B cell (primary cell): ENCODE results near the gene RSPRY1. TPM values are rescaled to one million over a fixed set of nuclear protein-coding genes. Genes with fewer than 3 reads are reported as not detected.
"Not testable (repeated sequence)": the region's sequence is repeated elsewhere in the genome, so short reads cannot be mapped to it uniquely, and the experiment has no call there.

ENCODE experiments used
- ATAC-seq: fragments of 200-7000 bp; cut with Tn5 transposase; one replicate; pipeline ENCODE4 v1.10.0; 2021; ENCODE audit warnings: low read depth, mild to moderate bottlenecking, moderate number of reproducible peaks, moderate library complexity
- CTCF ChIA-PET: fragments of 350-600 bp; sonication (Branson Sonifier 250); formaldehyde crosslinking; loops from one replicate; lab custom pipeline; 2021; ENCODE audit warnings: antibody characterized with exemption, inconsistent platforms; lab: Charles Lee
- POLR2A ChIA-PET: fragments of 350-600 bp; sonication (Branson Sonifier 250); formaldehyde crosslinking; loops from one replicate; lab custom pipeline; 2021; ENCODE audit warnings: antibody characterized with exemption; lab: Charles Lee
- DNase-seq: peaks from one replicate; pipeline ENCODE4 v3.0.0; 2013
- H2AFZ ChIP-seq: 2 replicates; pipeline ENCODE4 v1.6.1; 2012; ENCODE audit warnings: mild to moderate bottlenecking, low read depth, low read length; ENCODE audit not compliant: insufficient read depth, poor library complexity, severe bottlenecking
- H3K27ac ChIP-seq, 2 donors: 1 replicate in 1 of 2; 2 replicates in 1 of 2; pipeline ENCODE4 v1.5.1; 2012 to 2013; ENCODE audit warnings: low read length in 2 of 2, mild to moderate bottlenecking in 2 of 2, moderate library complexity in 1 of 2
- H3K27me3 ChIP-seq, 4 experiments: fragments of 200-600 bp in 1 of 4; sonication (generic) in 1 of 4; replicated peaks in 1 of 4; 1 replicate in 2 of 4; 2 replicates in 2 of 4; pipeline versions ENCODE4 v1.6.1 to v1.7.0; 2013 to 2016; ENCODE audit warnings: low read length in 3 of 4, mild to moderate bottlenecking in 2 of 4, mixed read lengths in 1 of 4, moderate library complexity in 1 of 4; ENCODE audit not compliant: insufficient read depth in 4 of 4, control insufficient read depth in 3 of 4; ENCODE audit errors: control extremely low read depth in 1 of 4
- H3K36me3 ChIP-seq, 2 experiments: replicated peaks in 1 of 2; 1 replicate in 1 of 2; 2 replicates in 1 of 2; pipeline versions ENCODE4 v1.6.1 to v1.7.1; 2013; ENCODE audit warnings: low read length in 1 of 2; ENCODE audit not compliant: insufficient read depth in 2 of 2, control insufficient read depth in 1 of 2; ENCODE audit errors: control extremely low read depth in 1 of 2, extremely low read depth in 1 of 2
- H3K4me1 ChIP-seq, 2 donors: fragments of 200-600 bp in 1 of 2; sonication (generic) in 1 of 2; 1 replicate in 1 of 2; 2 replicates in 1 of 2; pipeline versions ENCODE4 v1.5.1 to v1.6.1; 2013 to 2017; ENCODE audit warnings: low read length in 2 of 2; ENCODE audit not compliant: control insufficient read depth in 2 of 2, insufficient read depth in 2 of 2
- H3K4me2 ChIP-seq: replicated peaks from 2 replicates; pipeline ENCODE3; 2012; ENCODE audit warnings: mild to moderate bottlenecking, low read depth, low read length; ENCODE audit not compliant: poor library complexity, severe bottlenecking
- H3K4me3 ChIP-seq, 5 experiments: fragments of 200-600 bp in 1 of 5; sonication (generic) in 1 of 5; 1 replicate in 3 of 5; 2 replicates in 2 of 5; pipeline versions ENCODE4 v1.5.1 to v1.7.0; 2011 to 2016; ENCODE audit warnings: low read length in 4 of 5, mild to moderate bottlenecking in 4 of 5, low read depth in 2 of 5, control low read depth in 1 of 5, moderate library complexity in 1 of 5; ENCODE audit not compliant: insufficient read depth in 1 of 5; ENCODE audit errors: control extremely low read depth in 1 of 5, extremely low read depth in 1 of 5
- H3K79me2 ChIP-seq: fragments of 200-600 bp; sonication (generic); one replicate; pipeline ENCODE4 v1.6.0; 2016; ENCODE audit warnings: low read length; ENCODE audit not compliant: control insufficient read depth, insufficient read depth
- H3K9ac ChIP-seq: fragments of 200-600 bp; sonication (generic); 2 replicates; pipeline ENCODE4 v1.6.1; 2017; ENCODE audit warnings: mild to moderate bottlenecking, low read length, moderate library complexity
- H3K9me3 ChIP-seq, 3 donors: one replicate each; pipeline versions ENCODE4 v1.6.1 to v1.7.1; 2013; ENCODE audit warnings: low read length in 2 of 3; ENCODE audit not compliant: control insufficient read depth in 2 of 3, insufficient read depth in 1 of 3; ENCODE audit errors: control extremely low read depth in 1 of 3
- H4K20me1 ChIP-seq: 2 replicates; pipeline ENCODE4 v1.6.0; 2012; ENCODE audit warnings: mild to moderate bottlenecking, low read length; ENCODE audit not compliant: insufficient read depth, control insufficient read depth, poor library complexity, severe bottlenecking
- H3K27ac Mint-ChIP-seq: one replicate; pipeline ENCODE4 v1.8.0; 2021; ENCODE audit warnings: mixed read lengths
- H3K27me3 Mint-ChIP-seq: one replicate; pipeline ENCODE4 v1.8.0; 2021; ENCODE audit warnings: mixed read lengths
- H3K4me1 Mint-ChIP-seq: one replicate; pipeline ENCODE4 v1.8.0; 2021; ENCODE audit warnings: mixed read lengths
- H3K4me3 Mint-ChIP-seq: one replicate; pipeline ENCODE4 v1.8.0; 2021; ENCODE audit warnings: mixed read lengths
- H3K9me3 Mint-ChIP-seq: one replicate; pipeline ENCODE4 v1.8.0; 2022; ENCODE audit warnings: mixed read lengths; ENCODE audit not compliant: insufficient read depth
- CTCF ChIP-seq: fragments of 200-600 bp; IDR thresholded peaks from one replicate; pipeline ENCODE4 v1.8.0; 2022; ENCODE audit warnings: antibody characterized with exemption, mild to moderate bottlenecking
- EZH2 ChIP-seq: IDR thresholded peaks from 2 replicates; pipeline ENCODE4 v1.6.1; 2012; ENCODE audit warnings: borderline replicate concordance, low read depth, mild to moderate bottlenecking, moderate library complexity, low read length; ENCODE audit not compliant: insufficient read depth, poor library complexity, severe bottlenecking
- WGBS: methylation state at CpG from one replicate; pipeline ENCODE4 v1.1.5; 2013; ENCODE audit warnings: missing lambda C conversion rate; ENCODE audit not compliant: insufficient coverage; 5-methylcytosine and 5-hydroxymethylcytosine counted together
- intact Hi-C: fragments of 100-400 bp; cut with micrococcal nuclease; formaldehyde crosslinking; loops from one replicate; pipeline ENCODE4 v1.10.0; 2022
- polyA plus RNA-seq: library from polyadenylated mRNA; depleted of rRNA; stranded (reverse); fragments of >200 nt; gene quantifications from 2 replicates; pipeline ENCODE4 v1.2.3, GENCODE V29; 2012
- total RNA-seq, 2 donors: library from RNA; stranded (reverse); fragments of 120-200 nt in 1 of 2; gene quantifications; 1 replicate in 1 of 2; 2 replicates in 1 of 2; pipeline versions ENCODE4 v1.2.3 to v1.2.4, GENCODE V29; 2013 to 2022

Gene RSPRY1
- total and polyA plus RNA-seq, 2 donors (not counting 1 experiment from before 2014, with no cell fraction given) = 9.6 to 38.4 TPM

- H3K27ac ChIP-seq = no peak overlapping the region
- TF ChIP-seq CTCF (no peak), EZH2 (no peak)
- no peak for ATAC-seq
- no peaks in the 10 kb centered on the region for H3K27me3 ChIP-seq
- H3K79me2 ChIP-seq = no peaks in the 10 kb centered on the region
- no peaks in the 10 kb centered on the region for H3K27me3 Mint-ChIP-seq
- ChIA-PET POLR2A (no interaction called here), CTCF (no interaction called here)
- no peak overlapping the region for H3K27ac Mint-ChIP-seq
- intact Hi-C loops = no loop called here
- peaks cover 3% of the 10 kb centered on the region for H3K4me1 Mint-ChIP-seq
- H3K4me3 ChIP-seq = no peak overlapping the region
- H2AFZ ChIP-seq = no peak overlapping the region
- H3K4me2 ChIP-seq = no peak overlapping the region
- no peaks in the 10 kb centered on the region for H4K20me1 ChIP-seq
- DNase-seq = no peak
- no peaks in the 10 kb centered on the region for H3K9me3 Mint-ChIP-seq
- WGBS = 41% methylated on average over 5 of the region's 6 CpGs
- H3K36me3 ChIP-seq = no peaks in the 10 kb centered on the region
- H3K9me3 ChIP-seq = no peaks in the 10 kb centered on the region
- H3K9ac ChIP-seq = no peak overlapping the region
- H3K4me1 ChIP-seq = peaks cover 0 to 5% of the 10 kb centered on the region in 2 donors
- no peak overlapping the region for H3K4me3 Mint-ChIP-seq
Measured at GRCh38 chr16:57266531-57267260, 80.6 kb downstream of the RSPRY1 start.

GRCh38 chr16:57267343-57267742 is 81.2 kb downstream of the RSPRY1 start:
- H3K27ac ChIP-seq, DNase-seq, H3K27ac Mint-ChIP-seq, ATAC-seq, H3K9me3 ChIP-seq, intact Hi-C loops, H3K9ac ChIP-seq, H3K4me1 Mint-ChIP-seq, POLR2A ChIA-PET, H3K27me3 ChIP-seq, H4K20me1 ChIP-seq, H2AFZ ChIP-seq, H3K79me2 ChIP-seq, H3K4me2 ChIP-seq, H3K9me3 Mint-ChIP-seq, H3K4me1 ChIP-seq, H3K36me3 ChIP-seq, H3K27me3 Mint-ChIP-seq, H3K4me3 Mint-ChIP-seq, H3K4me3 ChIP-seq: not testable (repeated sequence)
- CTCF ChIA-PET = interaction anchor here (1.0 kb wide), 1 partner anchor 26 kb away, joined by 4 read pairs; no protein-coding TSS in a partner anchor
- WGBS = 80% methylated on average over 1 of the region's 2 CpGs
